ENCODE results near the gene LGALS3BP. TPM values are rescaled to one million over a fixed set of nuclear protein-coding genes. Genes with fewer than 3 reads are reported as not detected.

LGALS3BP gene
- total and polyA plus RNA-seq, 2 of the 13 experiments (the other 11 are each of a cell fraction or from before 2014, with no cell fraction given), result 137 to 332 TPM

- TF ChIP-seq ZNF382 (CRISPR knock-in tag; IDR thresholded peaks at IDR 0.05; ENCODE audit: borderline replicate concordance) (no peak), ZNF558 (CRISPR knock-in tag; IDR thresholded peaks at IDR 0.05; ENCODE audit: borderline replicate concordance) (no peak), PAF1 (CRISPR knock-in tag; IDR thresholded peaks at IDR 0.05) (no peak), PBX3 (CRISPR knock-in tag; IDR thresholded peaks at IDR 0.05; ENCODE audit: borderline replicate concordance) (no peak), GZF1 (CRISPR knock-in tag; IDR thresholded peaks at IDR 0.05) (no peak), NFYB (CRISPR knock-in tag; IDR thresholded peaks at IDR 0.05) (no peak), ZBTB7B (CRISPR knock-in tag; IDR thresholded peaks at IDR 0.05) (no peak; the same call in 1 of the 2 replicates), LBX2 (CRISPR knock-in tag; IDR thresholded peaks at IDR 0.05; ENCODE audit: borderline replicate concordance) (no peak; the same call in 1 of the 2 replicates), HNRNPLL (IDR thresholded peaks at IDR 0.05; ENCODE audit: low read depth, low read length, poor library complexity, severe bottlenecking) (peak; percentile 1), POLR2A (IDR thresholded peaks at IDR 0.05; ENCODE audit: insufficient read depth in 1 of 2, low read depth in 2 of 2, low read length in 2 of 2) (no peak), ATAD3A (CRISPR knock-in tag; IDR thresholded peaks at IDR 0.05) (no peak), ZNF781 (CRISPR knock-in tag; IDR thresholded peaks at IDR 0.05; ENCODE audit: borderline replicate concordance, not compliant biosample characterization) (no peak), MXD3 (CRISPR knock-in tag; IDR thresholded peaks at IDR 0.05) (0 out of 2 replicates have a peak, but pooled peaks have one; percentile 1), AKNA (CRISPR knock-in tag; IDR thresholded peaks at IDR 0.05; ENCODE audit: borderline replicate concordance) (no peak), ZMYM3 (CRISPR knock-in tag; IDR thresholded peaks at IDR 0.05) (peak; percentile 68; the same call in 1 of the 2 replicates), ATF1 (CRISPR knock-in tag; IDR thresholded peaks at IDR 0.05) (no peak), AHR (CRISPR knock-in tag; IDR thresholded peaks at IDR 0.05) (no peak), POLR2AphosphoS2 (IDR thresholded peaks at IDR 0.05; ENCODE audit: low read depth, low read length) (no peak), DPF2 (CRISPR knock-in tag; IDR thresholded peaks at IDR 0.05; ENCODE audit: borderline replicate concordance, low read depth) (0 out of 2 replicates have a peak, but pooled peaks have one; percentile 47), HDAC2 (CRISPR knock-in tag; IDR thresholded peaks at IDR 0.05) (peak; percentile 51; the same call in 1 of the 2 replicates)
- TF ChIP-seq, protein P1, sequence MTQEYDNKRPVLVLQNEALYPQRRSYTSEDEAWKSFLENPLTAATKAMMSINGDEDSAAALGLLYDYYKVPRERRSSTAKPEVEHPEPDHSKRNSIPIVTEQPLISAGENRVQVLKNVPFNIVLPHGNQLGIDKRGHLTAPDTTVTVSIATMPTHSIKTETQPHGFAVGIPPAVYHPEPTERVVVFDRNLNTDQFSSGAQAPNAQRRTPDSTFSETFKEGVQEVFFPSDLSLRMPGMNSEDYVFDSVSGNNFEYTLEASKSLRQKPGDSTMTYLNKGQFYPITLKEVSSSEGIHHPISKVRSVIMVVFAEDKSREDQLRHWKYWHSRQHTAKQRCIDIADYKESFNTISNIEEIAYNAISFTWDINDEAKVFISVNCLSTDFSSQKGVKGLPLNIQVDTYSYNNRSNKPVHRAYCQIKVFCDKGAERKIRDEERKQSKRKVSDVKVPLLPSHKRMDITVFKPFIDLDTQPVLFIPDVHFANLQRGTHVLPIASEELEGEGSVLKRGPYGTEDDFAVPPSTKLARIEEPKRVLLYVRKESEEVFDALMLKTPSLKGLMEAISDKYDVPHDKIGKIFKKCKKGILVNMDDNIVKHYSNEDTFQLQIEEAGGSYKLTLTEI (CRISPR knock-in tag; conservative IDR thresholded peaks at IDR 0.05), result no peak
These were observed 46.4 kb downstream of the LGALS3BP start (continued) for GRCh38 chr17:78933025-78933958.

All from HepG2 (cell line).